Neural progenitor cell (in vitro differentiated cells): ENCODE data around the gene MAN1A1. TPM values are rescaled to one million over a fixed set of nuclear protein-coding genes. Genes with fewer than 3 reads are reported as not detected.

Experiments used
- DNase-seq: peaks from one replicate; pipeline ENCODE4 v3.0.0-alpha.2; 2016; ENCODE audit warnings: low spot score
- H2AFZ ChIP-seq: fragments of 200-600 bp; sonication (generic); replicated peaks from 2 replicates; pipeline ENCODE4 v1.6.1; 2016; ENCODE audit warnings: antibody characterized with exemption
- H3F3A ChIP-seq: fragments of 200-600 bp; sonication (generic); 2 replicates; pipeline ENCODE4 v1.6.1; 2016; ENCODE audit warnings: antibody characterized with exemption, low read depth
- H3K27ac ChIP-seq: fragments of 200-600 bp; sonication (generic); 2 replicates; pipeline ENCODE4 v1.5.1; 2016; ENCODE audit warnings: mild to moderate bottlenecking
- H3K27me3 ChIP-seq: fragments of 200-600 bp; sonication (generic); 2 replicates; pipeline ENCODE4 v1.6.1; 2016; ENCODE audit warnings: mild to moderate bottlenecking, moderate library complexity
- H3K36me3 ChIP-seq: fragments of 200-600 bp; sonication (generic); 2 replicates; pipeline ENCODE4 v1.5.1; 2016
- H3K4me1 ChIP-seq: fragments of 200-600 bp; sonication (generic); 2 replicates; pipeline ENCODE4 v1.6.1; 2016; ENCODE audit warnings: mixed run types
- H3K4me2 ChIP-seq: fragments of 200-600 bp; sonication (generic); 2 replicates; pipeline ENCODE4 v1.6.1; 2016
- H3K4me3 ChIP-seq: fragments of 200-600 bp; sonication (generic); 2 replicates; pipeline ENCODE4 v1.5.1; 2016
- H3K79me2 ChIP-seq: fragments of 200-600 bp; sonication (generic); 2 replicates; pipeline ENCODE4 v1.6.1; 2016; ENCODE audit warnings: low read depth
- H3K9ac ChIP-seq: fragments of 200-600 bp; sonication (generic); 2 replicates; pipeline ENCODE4 v1.6.1; 2016
- H3K9me3 ChIP-seq: fragments of 200-600 bp; sonication (generic); 2 replicates; pipeline ENCODE4 v1.5.1; 2016; ENCODE audit warnings: low read depth
- H4K20me1 ChIP-seq: fragments of 200-600 bp; sonication (generic); 2 replicates; pipeline ENCODE4 v1.6.1; 2016; ENCODE audit warnings: low read depth
- H3K27ac Mint-ChIP-seq: 3 replicates; pipeline ENCODE4 v1.8.0; 2021; ENCODE audit warnings: mixed read lengths
- H3K27me3 Mint-ChIP-seq: 2 replicates; pipeline ENCODE4 v1.8.0; 2022; ENCODE audit warnings: low read depth, mild to moderate bottlenecking, inconsistent platforms, moderate library complexity, mixed read lengths; ENCODE audit not compliant: insufficient read depth
- H3K36me3 Mint-ChIP-seq: 3 replicates; pipeline ENCODE4 v1.8.0; 2021; ENCODE audit warnings: mixed read lengths
- H3K4me1 Mint-ChIP-seq: 3 replicates; pipeline ENCODE4 v1.8.0; 2021; ENCODE audit warnings: mixed read lengths
- H3K4me3 Mint-ChIP-seq: 3 replicates; pipeline ENCODE4 v1.8.0; 2021; ENCODE audit warnings: mild to moderate bottlenecking, moderate library complexity, mixed read lengths
- H3K9me3 Mint-ChIP-seq: 3 replicates; pipeline ENCODE4 v1.8.0; 2020; ENCODE audit warnings: mixed read lengths
- EZH2 ChIP-seq: fragments of 200-600 bp; sonication (generic); IDR thresholded peaks from 2 replicates; pipeline ENCODE4 v1.6.1; 2017; ENCODE audit warnings: antibody characterized with exemption, mild to moderate bottlenecking, moderate library complexity
- EZH2phosphoT487 ChIP-seq: fragments of 200-600 bp; sonication (generic); IDR thresholded peaks from 2 replicates; pipeline ENCODE4 v1.6.1; 2017; ENCODE audit warnings: antibody characterized with exemption
- total RNA-seq: library from RNA; depleted of rRNA; stranded (reverse); fragments of >200 nt; gene quantifications from 2 replicates; pipeline ENCODE4 v1.2.3, GENCODE V29; 2015; ENCODE audit warnings: low replicate concordance
- TF ChIP-seq, protein P1 (sequence below): fragments of 200-600 bp; sonication (generic); IDR thresholded peaks from 2 replicates; pipeline ENCODE4 v1.5.1; 2017; ENCODE audit warnings: antibody characterized with exemption, mild to moderate bottlenecking

The MAN1A1 gene
- total RNA-seq, 1 donor from 2014 or later: 5.2 TPM

DNA sequence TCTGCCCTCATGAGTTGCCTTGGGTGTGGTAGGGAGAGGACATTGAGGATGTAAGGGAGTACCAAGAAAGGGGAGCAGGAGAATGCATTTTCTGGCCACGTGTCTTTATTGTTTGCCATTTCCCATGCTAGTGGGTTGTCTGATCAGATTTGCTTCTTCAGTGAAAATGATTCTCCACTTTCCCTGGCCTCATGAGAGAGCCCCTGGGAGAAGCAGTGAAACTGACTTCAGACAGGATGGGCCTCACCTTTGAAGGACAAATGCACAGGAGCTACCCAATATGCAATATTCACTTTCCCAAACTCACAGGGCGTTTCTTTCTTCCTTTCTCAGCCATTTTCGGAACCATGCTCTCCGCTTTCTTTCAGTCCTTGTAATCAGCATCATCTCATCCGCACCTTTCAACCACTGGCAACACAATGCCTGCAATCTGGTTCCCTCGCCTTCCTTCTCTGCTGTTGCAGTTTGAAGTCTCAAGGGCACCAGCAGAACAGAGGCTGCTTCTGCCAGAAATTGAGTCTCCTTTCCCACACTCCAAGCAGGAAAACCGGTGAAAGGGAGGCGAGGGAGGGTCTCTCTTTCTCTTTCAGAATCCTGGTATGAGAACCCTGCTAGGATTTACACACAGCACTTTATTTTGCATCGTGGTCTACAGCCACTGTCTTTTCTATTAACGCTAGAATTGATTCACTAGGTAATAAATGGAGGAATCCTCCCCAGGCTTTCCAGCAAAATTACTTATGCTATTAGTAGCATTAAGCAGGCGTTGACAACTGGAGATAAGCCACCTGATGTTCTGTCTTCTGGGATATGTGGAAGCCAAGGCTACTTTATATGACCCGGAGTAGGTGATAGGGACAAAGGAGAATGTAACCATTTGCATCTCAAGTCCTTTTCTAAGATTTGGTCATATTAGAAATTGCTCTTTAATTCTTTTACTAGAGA, 209.1 kb downstream of the MAN1A1 start:
- H3K9me3 ChIP-seq: no peaks in the 10 kb centered on the region
- no peak overlapping the region for H3K4me3 Mint-ChIP-seq
- TF ChIP-seq EZH2 (no peak), EZH2phosphoT487 (no peak)
- TF ChIP-seq, protein P1, sequence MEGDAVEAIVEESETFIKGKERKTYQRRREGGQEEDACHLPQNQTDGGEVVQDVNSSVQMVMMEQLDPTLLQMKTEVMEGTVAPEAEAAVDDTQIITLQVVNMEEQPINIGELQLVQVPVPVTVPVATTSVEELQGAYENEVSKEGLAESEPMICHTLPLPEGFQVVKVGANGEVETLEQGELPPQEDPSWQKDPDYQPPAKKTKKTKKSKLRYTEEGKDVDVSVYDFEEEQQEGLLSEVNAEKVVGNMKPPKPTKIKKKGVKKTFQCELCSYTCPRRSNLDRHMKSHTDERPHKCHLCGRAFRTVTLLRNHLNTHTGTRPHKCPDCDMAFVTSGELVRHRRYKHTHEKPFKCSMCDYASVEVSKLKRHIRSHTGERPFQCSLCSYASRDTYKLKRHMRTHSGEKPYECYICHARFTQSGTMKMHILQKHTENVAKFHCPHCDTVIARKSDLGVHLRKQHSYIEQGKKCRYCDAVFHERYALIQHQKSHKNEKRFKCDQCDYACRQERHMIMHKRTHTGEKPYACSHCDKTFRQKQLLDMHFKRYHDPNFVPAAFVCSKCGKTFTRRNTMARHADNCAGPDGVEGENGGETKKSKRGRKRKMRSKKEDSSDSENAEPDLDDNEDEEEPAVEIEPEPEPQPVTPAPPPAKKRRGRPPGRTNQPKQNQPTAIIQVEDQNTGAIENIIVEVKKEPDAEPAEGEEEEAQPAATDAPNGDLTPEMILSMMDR: no peak
- DNase-seq: no peak
- no peak overlapping the region for H3K4me2 ChIP-seq
- no peaks in the 10 kb centered on the region for H4K20me1 ChIP-seq
- peaks cover 9% of the 10 kb centered on the region for H3K4me1 Mint-ChIP-seq
- H3K27me3 Mint-ChIP-seq: peaks cover 2% of the 10 kb centered on the region
- H3K27ac Mint-ChIP-seq: no peak overlapping the region
- no peak overlapping the region for H2AFZ ChIP-seq
- H3K9me3 Mint-ChIP-seq: no peaks in the 10 kb centered on the region
- H3K79me2 ChIP-seq: no peaks in the 10 kb centered on the region
- no peak overlapping the region for H3K4me3 ChIP-seq
- no peaks in the 10 kb centered on the region for H3K36me3 Mint-ChIP-seq
- H3K27ac ChIP-seq: no peak overlapping the region
- no peaks in the 10 kb centered on the region for H3F3A ChIP-seq
- H3K4me1 ChIP-seq: no peaks in the 10 kb centered on the region
- H3K36me3 ChIP-seq: no peaks in the 10 kb centered on the region
- H3K9ac ChIP-seq: no peak overlapping the region
- no peaks in the 10 kb centered on the region for H3K27me3 ChIP-seq

DNA sequence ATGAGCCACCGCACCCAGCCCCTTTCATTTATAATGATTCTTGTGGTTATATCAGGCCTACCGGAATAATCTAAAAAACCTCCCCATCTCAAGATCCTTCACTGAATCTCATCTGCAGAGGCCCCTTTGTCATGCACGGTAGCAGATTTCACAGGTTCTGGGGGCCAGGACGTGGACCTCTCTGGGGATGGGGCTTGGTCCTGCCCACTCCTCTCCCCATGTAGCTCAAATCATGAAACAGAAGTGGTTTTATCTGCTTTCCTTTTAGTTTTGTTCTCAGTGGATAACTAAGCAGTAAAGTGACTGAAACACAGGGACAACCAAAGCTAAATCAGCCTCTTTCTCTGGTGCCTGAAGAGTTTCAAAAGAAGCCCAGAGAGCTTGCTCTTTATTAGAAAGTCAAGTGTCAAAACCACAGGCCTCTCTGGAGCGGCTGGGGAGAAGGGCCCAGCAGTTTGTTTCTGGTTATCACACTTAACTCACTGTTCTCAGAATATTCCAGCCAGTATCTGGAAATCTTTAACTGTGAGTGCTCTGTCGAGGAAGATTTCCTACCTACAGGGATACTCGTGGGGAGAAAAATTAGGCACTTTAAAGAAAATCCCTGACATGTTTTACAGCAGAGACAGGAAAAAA, 210.5 kb downstream of the MAN1A1 start:
- TF ChIP-seq, protein P1: no peak
- TF ChIP-seq EZH2: no peak
- no peak for TF ChIP-seq EZH2phosphoT487
- Histone ChIP-seq H3K27ac (no peak overlapping the region), H3K27me3 (no peaks in the 10 kb centered on the region), H3F3A (no peaks in the 10 kb centered on the region), H3K36me3 (no peaks in the 10 kb centered on the region), H3K4me1 (no peaks in the 10 kb centered on the region), H3K79me2 (no peaks in the 10 kb centered on the region), H3K9ac (no peak overlapping the region), H3K4me3 (no peak overlapping the region), H4K20me1 (no peaks in the 10 kb centered on the region), H3K9me3 (no peaks in the 10 kb centered on the region), H3K4me2 (no peak overlapping the region), H2AFZ (no peak overlapping the region)
- peak overlapping the region; percentile 76 for H3K27ac Mint-ChIP-seq
- peaks cover 2% of the 10 kb centered on the region for H3K27me3 Mint-ChIP-seq
- no peaks in the 10 kb centered on the region for H3K9me3 Mint-ChIP-seq
- peaks cover 9% of the 10 kb centered on the region for H3K4me1 Mint-ChIP-seq
- H3K4me3 Mint-ChIP-seq: no peak overlapping the region
- H3K36me3 Mint-ChIP-seq: no peaks in the 10 kb centered on the region
- no peak for DNase-seq

DNA sequence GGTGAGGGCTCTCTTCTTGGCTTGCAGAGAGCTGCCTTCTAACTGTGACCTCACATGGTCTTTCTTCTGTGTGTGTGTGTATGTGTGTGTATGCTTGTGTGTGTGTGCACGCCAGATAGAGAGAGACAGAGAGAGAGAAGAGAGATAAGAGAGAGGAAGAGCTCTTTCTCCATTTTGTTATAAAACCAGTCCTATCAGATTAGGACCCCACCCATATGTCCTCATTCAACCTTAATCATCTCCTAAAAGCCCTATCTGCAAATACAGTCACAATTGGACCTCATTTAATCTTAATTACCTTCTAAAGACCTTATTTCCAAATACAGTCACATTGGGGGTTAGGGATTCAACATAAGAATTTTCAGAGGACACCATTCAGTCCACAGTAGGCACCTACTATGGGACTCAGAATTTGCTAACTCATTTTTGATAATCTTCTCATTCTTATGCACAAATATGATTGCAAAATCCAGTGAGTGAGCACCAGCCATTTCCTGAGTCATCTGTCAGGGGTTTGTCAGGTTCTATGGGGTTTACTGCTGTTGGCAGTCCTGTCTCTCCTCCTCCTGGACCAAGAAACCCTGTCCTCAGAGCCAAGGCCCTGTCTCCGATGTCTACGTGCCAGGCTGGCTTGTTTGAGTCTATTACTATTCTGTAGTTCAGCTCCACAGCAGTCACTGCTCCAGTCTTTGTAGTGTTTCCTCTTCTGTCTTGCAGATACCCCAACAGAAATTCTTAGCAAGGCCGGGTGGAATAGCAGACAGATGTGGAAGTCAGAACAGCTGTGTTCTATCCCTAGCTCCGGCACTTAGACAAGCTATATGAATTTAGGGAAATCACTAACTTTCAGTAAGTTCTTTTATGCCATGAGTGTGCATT, 212.1 kb downstream of the MAN1A1 start:
- H3K4me3 ChIP-seq: no peak overlapping the region
- no peaks in the 10 kb centered on the region for H3K9me3 ChIP-seq
- peak overlapping the region; percentile 1 for H3K27ac Mint-ChIP-seq
- H3K79me2 ChIP-seq: no peaks in the 10 kb centered on the region
- peaks cover 2% of the 10 kb centered on the region for H3K27me3 Mint-ChIP-seq
- no peak overlapping the region for H3K4me3 Mint-ChIP-seq
- no peaks in the 10 kb centered on the region for H3F3A ChIP-seq
- TF ChIP-seq, protein P1: no peak
- TF ChIP-seq EZH2 (no peak), EZH2phosphoT487 (no peak)
- no peaks in the 10 kb centered on the region for H3K27me3 ChIP-seq
- no peak overlapping the region for H3K4me2 ChIP-seq
- no peaks in the 10 kb centered on the region for H3K9me3 Mint-ChIP-seq
- H3K9ac ChIP-seq: no peak overlapping the region
- no peak for DNase-seq
- H3K36me3 Mint-ChIP-seq: no peaks in the 10 kb centered on the region
- H4K20me1 ChIP-seq: no peaks in the 10 kb centered on the region
- no peaks in the 10 kb centered on the region for H3K4me1 ChIP-seq
- H3K4me1 Mint-ChIP-seq: peaks cover 9% of the 10 kb centered on the region
- no peak overlapping the region for H3K27ac ChIP-seq
- no peaks in the 10 kb centered on the region for H3K36me3 ChIP-seq
- H2AFZ ChIP-seq: no peak overlapping the region
